T-helper 17 cell (primary cell): ENCODE measurements around the gene MKX. TPM values are rescaled to one million over a fixed set of nuclear protein-coding genes. Genes with fewer than 3 reads are reported as not detected.
A peak's percentile ranks its signal among the peaks of the same experiment; 100 is the strongest.

Source experiments
- ATAC-seq: fragments of 150-1000 bp; cut with Tn5 transposase; 2 replicates; pipeline ENCODE4 v1.10.0; 2021; ENCODE audit warnings: mild to moderate bottlenecking, moderate library complexity
- DNase-seq, 3 donors: peaks; one replicate each; pipeline versions ENCODE4 v3.0.0 to v3.0.0-alpha.2; 2020 to 2021
- H3K9me3 ChIP-seq: one replicate; pipeline ENCODE4 v1.7.0; 2013; ENCODE audit warnings: low read length, mild to moderate bottlenecking; ENCODE audit not compliant: control insufficient read depth, poor library complexity, severe bottlenecking
- H3K27ac Mint-ChIP-seq: one replicate; pipeline ENCODE4 v1.8.0; 2022; ENCODE audit warnings: mild to moderate bottlenecking, moderate library complexity, mixed read lengths
- H3K27me3 Mint-ChIP-seq: one replicate; pipeline ENCODE4 v1.8.0; 2022; ENCODE audit warnings: mixed read lengths
- H3K36me3 Mint-ChIP-seq: one replicate; pipeline ENCODE4 v1.8.0; 2022; ENCODE audit warnings: low read depth, mixed read lengths
- H3K4me1 Mint-ChIP-seq: one replicate; pipeline ENCODE4 v1.8.0; 2022; ENCODE audit warnings: mild to moderate bottlenecking, mixed read lengths
- H3K4me3 Mint-ChIP-seq: one replicate; pipeline ENCODE4 v1.8.0; 2022; ENCODE audit warnings: mild to moderate bottlenecking, moderate library complexity, mixed read lengths
- total RNA-seq, 4 donors: library from RNA in 2 of 4; stranded (reverse) in 2 of 4; gene quantifications; one replicate each; pipeline ENCODE4 v1.2.3 and lab custom pipeline; 2022 to 2026

Gene MKX
- total RNA-seq, 2 donors from 2014 or later: not detected

DNA sequence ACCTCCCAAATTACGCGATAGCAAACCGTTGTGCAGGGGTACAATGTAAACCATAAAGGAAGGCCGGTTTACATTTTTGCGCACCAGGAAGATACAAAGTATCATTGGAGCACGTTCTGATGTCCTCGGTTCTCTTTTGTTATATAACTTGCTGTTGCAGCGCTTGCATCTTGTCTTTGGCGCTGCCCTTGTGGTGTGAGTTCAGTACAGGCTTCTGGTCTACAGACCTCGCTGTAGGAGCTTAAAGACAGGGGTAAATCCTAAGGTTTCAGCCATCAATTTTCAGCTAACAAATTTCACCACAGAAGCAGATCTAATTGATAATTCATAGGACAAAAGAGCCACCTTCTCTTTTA lies 1.5 kb upstream of the MKX start:
- DNase-seq: no peak
- H3K4me3 Mint-ChIP-seq: peak overlapping the region; percentile 88

DNA sequence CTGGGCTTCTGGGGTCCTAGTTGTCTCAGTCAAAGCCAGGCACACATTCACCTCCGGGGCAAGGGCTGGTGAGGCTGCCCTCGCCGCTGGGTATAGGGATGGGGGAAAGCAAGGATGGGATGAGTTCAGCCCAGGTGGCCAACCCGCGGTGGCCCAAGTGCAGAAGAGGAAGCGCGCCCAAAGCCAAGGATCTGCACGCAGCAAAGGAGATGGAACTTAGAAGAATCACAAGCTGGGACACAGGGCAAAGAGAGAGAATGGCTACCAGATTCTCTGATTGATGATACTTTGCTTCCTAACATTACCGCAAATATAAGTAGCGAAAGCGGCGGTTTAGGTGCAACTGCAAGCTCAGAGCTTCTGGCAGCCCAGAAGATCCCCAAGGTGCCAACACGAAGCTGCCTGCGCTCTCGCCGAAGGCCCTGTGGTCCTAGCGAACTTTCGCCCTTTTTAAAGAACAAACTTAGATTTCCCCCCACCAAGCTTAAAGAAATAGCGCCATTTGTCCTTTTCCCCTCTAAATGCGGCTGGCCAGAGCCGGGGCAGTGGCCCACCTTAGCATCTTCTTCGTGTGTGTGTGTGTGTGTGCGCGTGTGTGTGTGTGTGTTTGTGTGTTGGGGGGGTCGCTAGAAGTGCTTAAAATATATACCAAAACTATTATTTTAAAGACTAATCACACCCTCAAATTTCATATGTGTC lies 927 bp upstream of the MKX start:
- Mint-ChIP-seq H3K36me3 (peaks cover 6% of the 10 kb centered on the region), H3K4me1 (peaks cover 26% of the 10 kb centered on the region), H3K27me3 (peaks cover 73% of the 10 kb centered on the region), H3K4me3 (peak overlapping the region; percentile 88), H3K27ac (no peak overlapping the region)
- no peak for ATAC-seq
- H3K9me3 ChIP-seq: no peaks in the 10 kb centered on the region
- no peak for DNase-seq

More for the DNA sequence above, 1.5 kb upstream of the MKX start:
- H3K27ac Mint-ChIP-seq: no peak overlapping the region
- H3K9me3 ChIP-seq: no peaks in the 10 kb centered on the region
- peaks cover 26% of the 10 kb centered on the region for H3K4me1 Mint-ChIP-seq
- H3K36me3 Mint-ChIP-seq: peaks cover 6% of the 10 kb centered on the region
- peaks cover 74% of the 10 kb centered on the region for H3K27me3 Mint-ChIP-seq
- ATAC-seq: no peak

DNA sequence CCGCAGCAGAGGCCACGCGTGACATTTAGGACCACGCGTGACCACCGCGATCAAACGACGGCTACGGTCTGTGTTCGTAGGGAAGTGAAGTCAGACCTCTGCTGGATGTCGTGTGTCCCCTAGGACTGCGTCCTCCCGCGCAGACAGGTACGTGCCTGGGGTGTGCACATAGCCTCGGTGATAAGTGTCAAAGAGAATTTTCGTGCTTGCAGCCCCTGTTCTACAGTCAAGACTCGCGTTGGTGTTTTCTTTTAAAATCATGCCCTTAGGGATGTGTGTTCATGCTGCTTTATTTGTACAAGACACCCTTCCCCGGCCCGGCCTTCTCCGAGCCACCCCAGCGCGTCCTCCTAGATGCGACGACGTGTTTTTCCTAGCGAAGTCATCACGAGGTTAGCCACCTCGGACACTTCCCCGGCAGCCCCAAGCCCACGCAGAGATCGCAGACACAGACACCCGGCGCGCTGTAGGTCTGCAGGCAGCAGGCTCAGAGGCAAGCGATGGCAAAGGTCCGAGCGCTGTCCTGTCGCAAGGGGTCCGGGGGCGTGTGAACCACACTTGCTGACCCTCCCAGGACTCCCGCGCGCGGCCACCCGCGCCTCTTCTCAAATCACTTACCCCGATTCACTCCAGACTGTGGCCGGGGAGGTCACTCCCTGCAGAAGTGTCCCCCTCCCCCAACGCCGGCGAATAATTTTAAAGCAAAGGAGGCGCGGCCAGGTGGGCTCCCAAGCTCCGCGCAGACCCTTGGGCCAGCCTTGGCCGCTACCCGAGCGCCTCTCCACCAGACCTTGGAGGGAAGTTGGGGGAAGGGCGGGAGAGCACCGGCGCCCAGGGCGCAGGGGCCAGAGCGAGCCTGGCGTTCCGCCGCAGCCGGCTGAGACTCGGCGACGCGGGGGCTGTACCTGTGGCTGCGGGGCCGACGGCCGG lies 552 bp downstream of the MKX start:
- peak overlapping the region; percentile 41 for H3K27ac Mint-ChIP-seq
- ATAC-seq: peak; percentile 20

DNA sequence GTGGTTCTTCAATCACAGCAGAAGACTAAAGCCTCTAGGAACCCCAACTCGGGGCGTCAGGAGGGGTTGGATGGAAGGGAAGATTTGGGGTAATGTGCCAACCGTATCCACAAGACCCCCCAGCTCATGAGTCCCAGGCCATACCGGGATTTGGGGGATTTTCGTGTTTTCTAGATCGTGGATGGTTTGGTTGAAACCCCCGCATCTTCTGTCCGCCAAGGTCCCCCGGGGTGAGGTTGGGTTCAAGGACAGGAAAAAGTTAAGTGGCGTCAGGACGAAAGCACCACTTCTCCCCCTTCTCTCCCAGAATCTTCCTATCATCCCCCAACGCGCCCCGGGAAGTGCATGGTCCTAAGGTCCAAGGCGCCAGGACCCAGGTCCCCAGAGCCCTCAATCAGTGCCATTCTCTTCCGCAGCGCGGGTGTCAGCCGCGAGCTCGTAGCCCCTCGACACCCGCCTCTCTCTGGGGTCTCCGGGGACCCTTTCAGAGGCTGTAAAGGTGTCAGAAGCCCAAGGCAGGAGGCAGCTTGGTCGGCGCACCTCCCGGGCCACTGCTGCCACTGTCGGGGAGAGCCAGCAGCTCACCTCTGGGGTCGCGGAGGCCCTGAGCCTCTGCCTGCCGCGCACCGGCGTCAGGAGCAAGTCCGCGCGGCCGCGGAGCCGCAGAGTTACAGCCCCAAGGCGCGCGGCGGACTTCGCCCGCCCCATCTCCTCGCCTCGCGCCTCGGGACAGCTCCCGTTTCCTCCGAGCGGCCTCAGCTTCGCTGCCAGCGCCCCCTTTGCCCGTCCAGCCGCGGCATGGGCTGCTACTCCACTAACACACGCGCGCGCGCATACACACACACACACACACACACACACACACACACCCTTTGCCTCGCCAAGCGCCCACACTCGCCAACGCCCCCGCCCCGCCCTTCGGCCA lies 1.5 kb downstream of the MKX start:
- DNase-seq (peak in 1 of 3 donors; percentile 11), ATAC-seq (no peak)
- peak overlapping the region; percentile 88 for H3K4me3 Mint-ChIP-seq
- H3K4me1 Mint-ChIP-seq: peaks cover 28% of the 10 kb centered on the region
- H3K27me3 Mint-ChIP-seq: peaks cover 64% of the 10 kb centered on the region
- H3K36me3 Mint-ChIP-seq: peaks cover 6% of the 10 kb centered on the region
- H3K27ac Mint-ChIP-seq: peak overlapping the region; percentile 41
- no peaks in the 10 kb centered on the region for H3K9me3 ChIP-seq

More for the DNA sequence above, 552 bp downstream of the MKX start:
- Mint-ChIP-seq H3K36me3 (peaks cover 6% of the 10 kb centered on the region), H3K4me1 (peaks cover 28% of the 10 kb centered on the region), H3K27me3 (peaks cover 73% of the 10 kb centered on the region), H3K4me3 (peak overlapping the region; percentile 88)
- no peaks in the 10 kb centered on the region for H3K9me3 ChIP-seq
- no peak for DNase-seq

DNA sequence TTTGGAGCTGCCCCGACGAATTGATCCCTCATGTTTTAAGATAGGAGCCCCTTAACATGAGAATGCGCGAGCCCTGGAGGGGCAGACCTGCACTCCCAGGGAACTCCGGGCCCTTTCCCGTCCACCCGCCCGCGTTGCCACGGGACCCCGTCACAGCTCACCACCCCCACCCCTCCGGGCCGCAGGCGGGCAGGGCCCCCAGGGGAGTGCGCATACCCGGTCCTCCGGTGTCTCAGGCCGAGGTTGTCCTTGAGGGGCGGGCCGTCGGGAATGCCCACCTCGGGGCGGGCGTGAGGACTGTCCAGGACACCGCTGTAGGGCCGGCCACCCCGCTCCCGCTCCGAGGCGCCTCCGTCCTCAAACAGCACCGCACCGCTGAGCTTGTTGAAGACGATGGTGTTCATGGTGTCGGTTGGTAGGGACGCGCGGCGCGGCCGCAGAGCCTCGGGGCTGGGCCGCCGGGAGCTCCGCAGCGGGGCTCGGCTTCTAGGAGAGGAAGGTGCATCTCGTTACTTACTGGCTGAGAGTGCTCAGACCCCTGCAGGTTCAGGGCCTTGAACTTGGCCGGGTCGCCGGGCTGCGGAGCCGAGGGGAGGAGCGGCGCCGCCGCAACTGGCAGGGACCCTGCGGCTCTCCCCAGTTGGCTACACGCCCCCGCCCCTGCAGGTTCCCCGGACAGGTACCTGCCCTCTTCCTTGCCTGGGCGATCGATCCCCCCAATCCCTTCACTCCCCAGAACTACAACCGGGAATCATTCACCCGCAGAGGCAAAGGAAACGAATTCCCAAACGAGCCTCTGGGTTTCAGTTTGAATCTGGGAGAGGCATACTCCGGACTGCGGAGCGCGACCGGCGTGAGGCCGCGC lies 2.4 kb downstream of the MKX start:
- peaks cover 28% of the 10 kb centered on the region for H3K4me1 Mint-ChIP-seq

DNA sequence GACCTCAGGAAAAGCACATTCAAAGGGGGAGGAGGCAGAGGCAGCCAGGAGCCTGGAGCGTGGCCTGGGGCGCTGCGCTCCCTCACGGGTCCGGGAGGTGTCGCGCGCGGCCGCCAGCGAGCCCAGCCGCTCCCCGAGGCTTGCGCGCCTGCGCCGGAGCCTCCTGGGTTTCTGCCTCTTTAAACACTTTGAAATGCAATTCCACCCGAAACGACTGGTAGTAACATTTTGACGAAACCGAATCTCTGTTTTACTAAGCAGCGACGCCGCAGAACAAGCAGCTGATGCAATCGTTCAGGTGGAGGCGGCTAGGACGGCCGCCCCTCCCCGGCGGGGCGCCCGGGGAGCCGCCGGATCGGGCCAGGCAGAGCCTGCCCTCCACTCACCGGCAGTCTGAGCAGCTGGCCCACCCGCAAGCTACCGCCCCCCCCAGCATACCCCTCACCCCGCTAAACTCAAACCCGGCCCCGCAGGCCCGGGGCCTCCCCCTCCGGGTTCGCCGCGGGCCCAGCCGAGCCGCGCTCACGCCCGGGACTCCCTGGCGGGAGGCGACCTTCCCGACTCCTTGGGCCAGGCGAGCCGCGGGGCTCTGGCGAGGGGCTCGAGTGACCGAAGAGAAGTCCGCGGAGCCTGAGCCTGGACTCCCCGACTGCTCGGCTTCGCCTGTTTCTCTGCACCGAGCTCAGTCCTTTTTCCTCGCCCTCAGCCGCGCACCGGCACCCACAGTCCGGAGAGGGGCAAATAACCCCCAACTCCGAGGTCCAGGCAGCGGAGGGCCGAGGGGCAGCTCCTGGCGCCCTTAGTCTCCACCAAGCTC lies 3.2 kb downstream of the MKX start:
- H3K4me1 Mint-ChIP-seq: peaks cover 28% of the 10 kb centered on the region
- ATAC-seq (peak; percentile 87), DNase-seq (peak; percentile 57 to 62 (median 61))
- H3K36me3 Mint-ChIP-seq: peaks cover 9% of the 10 kb centered on the region
- peak overlapping the region; percentile 88 for H3K4me3 Mint-ChIP-seq
- H3K27ac Mint-ChIP-seq: no peak overlapping the region
- no peaks in the 10 kb centered on the region for H3K9me3 ChIP-seq
- H3K27me3 Mint-ChIP-seq: peaks cover 66% of the 10 kb centered on the region

More for the DNA sequence above, 2.4 kb downstream of the MKX start:
- Mint-ChIP-seq H3K4me3 (peak overlapping the region; percentile 88), H3K36me3 (peaks cover 6% of the 10 kb centered on the region), H3K27me3 (peaks cover 65% of the 10 kb centered on the region), H3K27ac (no peak overlapping the region)
- H3K9me3 ChIP-seq: no peaks in the 10 kb centered on the region
- peak; percentile 29 for ATAC-seq
- no peak for DNase-seq

DNA sequence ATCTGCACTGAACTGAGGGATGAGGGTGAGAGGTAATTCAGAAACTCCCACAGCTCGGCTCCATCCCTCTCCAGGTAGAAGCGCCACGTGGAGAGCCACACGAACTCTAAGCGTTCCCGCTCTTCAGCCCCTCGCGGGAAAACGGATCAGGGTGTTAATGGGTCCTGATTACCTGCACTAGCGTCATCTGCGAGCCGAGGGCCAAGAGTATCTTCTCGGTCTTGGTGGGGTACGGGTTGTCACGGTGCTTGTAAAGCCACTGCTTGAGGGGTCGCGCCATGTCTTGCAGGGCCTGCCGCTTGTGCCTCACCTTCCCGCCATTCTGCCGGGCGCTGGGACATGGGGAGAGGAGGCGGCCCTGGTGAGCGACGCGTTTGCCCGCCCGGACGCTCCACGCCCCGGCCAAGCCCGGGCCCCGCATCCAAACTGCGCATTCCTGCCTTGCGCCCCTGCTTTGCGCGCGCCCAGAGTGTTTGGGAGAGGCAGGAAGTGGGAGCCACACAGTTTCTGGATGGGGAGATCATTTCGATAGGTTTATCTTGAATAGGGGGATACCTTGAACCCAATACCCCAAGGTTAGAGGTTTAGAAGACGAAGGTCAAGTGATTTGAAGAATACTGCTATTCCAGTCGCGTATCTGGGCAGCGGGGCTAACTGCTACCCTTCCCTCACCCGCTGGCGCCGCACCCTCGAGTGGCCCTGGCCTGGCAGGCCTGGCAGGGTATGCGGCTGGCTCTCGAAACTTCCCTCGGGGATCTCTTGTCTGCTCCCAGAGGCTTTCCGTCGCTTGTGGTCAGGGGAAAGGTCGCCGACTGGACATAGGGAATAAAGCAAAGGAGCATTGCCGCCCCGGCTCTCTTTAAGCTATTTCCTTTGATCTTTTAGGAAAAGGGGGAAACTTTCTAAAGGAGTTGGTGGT lies 4.2 kb downstream of the MKX start:
- Mint-ChIP-seq H3K27me3 (peaks cover 63% of the 10 kb centered on the region), H3K27ac (no peak overlapping the region), H3K4me3 (peak overlapping the region; percentile 82), H3K36me3 (peaks cover 9% of the 10 kb centered on the region), H3K4me1 (peaks cover 21% of the 10 kb centered on the region)
- ATAC-seq (no peak), DNase-seq (no peak)
- H3K9me3 ChIP-seq: no peaks in the 10 kb centered on the region

DNA sequence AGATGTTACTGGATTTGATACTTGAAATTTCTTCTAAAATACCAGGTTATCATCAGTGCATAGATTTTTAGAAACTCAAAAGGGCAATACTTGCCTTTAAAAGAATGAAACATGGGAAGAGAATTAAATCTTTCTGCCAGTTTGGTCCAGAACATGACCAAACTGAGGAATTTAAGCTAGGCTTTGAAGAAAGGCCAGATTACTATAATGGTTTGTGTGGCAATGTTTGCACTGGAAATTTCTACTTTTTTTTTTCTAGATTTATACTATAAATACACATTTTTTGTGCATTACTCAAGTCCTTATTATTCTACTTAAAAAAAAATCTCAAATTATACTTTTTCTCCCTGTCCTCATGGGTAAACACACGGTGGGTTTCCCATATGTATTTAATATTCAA lies 9.2 kb downstream of the MKX start:
- Mint-ChIP-seq H3K27ac (no peak overlapping the region), H3K4me1 (peaks cover 2% of the 10 kb centered on the region), H3K36me3 (peaks cover 3% of the 10 kb centered on the region), H3K4me3 (no peak overlapping the region), H3K27me3 (peaks cover 57% of the 10 kb centered on the region)
- DNase-seq (no peak), ATAC-seq (no peak)
- no peaks in the 10 kb centered on the region for H3K9me3 ChIP-seq

DNA sequence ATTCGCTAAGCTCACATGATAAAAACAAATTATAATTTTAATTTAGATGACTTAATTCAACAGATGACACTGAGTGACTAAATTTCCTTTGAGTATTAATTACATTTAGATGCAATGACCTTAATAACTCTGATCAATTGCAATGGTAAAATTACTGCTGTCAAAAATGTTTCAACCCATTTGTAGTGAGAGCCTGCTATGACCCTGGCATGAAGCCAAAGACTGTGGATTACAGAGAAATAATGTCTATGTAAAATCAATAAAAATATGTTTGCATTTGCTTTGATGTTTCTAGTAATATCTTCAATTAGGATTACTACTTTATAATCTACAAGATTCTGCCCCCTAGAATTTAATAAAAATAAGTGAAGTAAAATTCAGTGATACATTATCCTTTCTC lies 15.6 kb downstream of the MKX start:
- ATAC-seq: no peak
- H3K4me1 Mint-ChIP-seq: no peaks in the 10 kb centered on the region

DNA sequence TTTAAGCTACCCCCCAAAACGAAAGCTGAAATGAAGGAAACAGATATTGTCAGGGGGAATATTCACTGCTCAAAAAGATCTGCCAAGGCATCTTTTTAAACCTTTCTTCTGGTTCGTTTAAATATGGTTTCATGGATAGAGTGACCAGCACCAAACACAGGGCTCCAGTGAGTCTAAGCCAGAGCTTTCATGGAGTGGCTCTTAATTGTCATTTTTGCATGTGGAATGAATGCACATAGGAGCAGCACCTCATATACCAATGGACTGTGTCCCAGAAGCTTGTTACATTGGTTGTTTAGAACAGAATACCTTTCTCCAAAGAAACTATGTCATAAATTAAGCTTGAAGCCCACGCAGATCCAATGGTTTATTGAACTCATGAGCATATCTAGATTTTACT lies 17.3 kb downstream of the MKX start:
- no peaks in the 10 kb centered on the region for H3K9me3 ChIP-seq
- no peak overlapping the region for H3K4me3 Mint-ChIP-seq
- H3K4me1 Mint-ChIP-seq: no peaks in the 10 kb centered on the region
- ATAC-seq: no peak
- H3K36me3 Mint-ChIP-seq: no peaks in the 10 kb centered on the region
- peaks cover 36% of the 10 kb centered on the region for H3K27me3 Mint-ChIP-seq
- DNase-seq: no peak
- no peak overlapping the region for H3K27ac Mint-ChIP-seq

More for the DNA sequence above, 15.6 kb downstream of the MKX start:
- Mint-ChIP-seq H3K27me3 (peaks cover 35% of the 10 kb centered on the region), H3K27ac (no peak overlapping the region), H3K36me3 (no peaks in the 10 kb centered on the region), H3K4me3 (no peak overlapping the region)
- DNase-seq: no peak
- no peaks in the 10 kb centered on the region for H3K9me3 ChIP-seq

DNA sequence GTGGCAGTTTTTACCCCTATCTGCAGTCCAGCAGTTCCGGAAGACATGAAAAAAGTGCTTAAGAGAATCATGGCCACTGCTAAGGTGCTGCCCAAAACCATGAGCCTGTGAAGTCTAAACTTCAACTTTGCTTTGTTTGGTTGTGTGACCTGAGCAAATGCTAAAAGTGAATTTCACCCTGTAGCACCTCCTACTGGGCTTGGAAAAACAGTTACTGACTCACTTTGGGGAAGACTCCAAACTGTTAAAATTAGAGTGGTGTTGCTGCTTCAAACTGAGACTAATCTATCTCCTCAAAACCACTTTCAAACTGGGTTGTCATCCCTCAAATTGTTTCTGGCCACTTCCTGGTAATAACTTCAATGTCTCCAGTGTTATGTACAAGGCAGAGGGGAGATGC lies 21.3 kb downstream of the MKX start:
- no peak overlapping the region for H3K27ac Mint-ChIP-seq
- peaks cover 2% of the 10 kb centered on the region for H3K36me3 Mint-ChIP-seq
- H3K4me1 Mint-ChIP-seq: peaks cover 3% of the 10 kb centered on the region
- ATAC-seq: no peak
- no peaks in the 10 kb centered on the region for H3K9me3 ChIP-seq
- no peak for DNase-seq
- peaks cover 50% of the 10 kb centered on the region for H3K27me3 Mint-ChIP-seq
- H3K4me3 Mint-ChIP-seq: no peak overlapping the region
